NCI-H2029 (cell line): Measurements from ENCODE around the gene HELZ2.

ENCODE experiments used
- DNase-seq: peaks from one replicate; lab custom pipeline; 2025; lab: John Stamatoyannopoulos, UW

Gene HELZ2

DNA sequence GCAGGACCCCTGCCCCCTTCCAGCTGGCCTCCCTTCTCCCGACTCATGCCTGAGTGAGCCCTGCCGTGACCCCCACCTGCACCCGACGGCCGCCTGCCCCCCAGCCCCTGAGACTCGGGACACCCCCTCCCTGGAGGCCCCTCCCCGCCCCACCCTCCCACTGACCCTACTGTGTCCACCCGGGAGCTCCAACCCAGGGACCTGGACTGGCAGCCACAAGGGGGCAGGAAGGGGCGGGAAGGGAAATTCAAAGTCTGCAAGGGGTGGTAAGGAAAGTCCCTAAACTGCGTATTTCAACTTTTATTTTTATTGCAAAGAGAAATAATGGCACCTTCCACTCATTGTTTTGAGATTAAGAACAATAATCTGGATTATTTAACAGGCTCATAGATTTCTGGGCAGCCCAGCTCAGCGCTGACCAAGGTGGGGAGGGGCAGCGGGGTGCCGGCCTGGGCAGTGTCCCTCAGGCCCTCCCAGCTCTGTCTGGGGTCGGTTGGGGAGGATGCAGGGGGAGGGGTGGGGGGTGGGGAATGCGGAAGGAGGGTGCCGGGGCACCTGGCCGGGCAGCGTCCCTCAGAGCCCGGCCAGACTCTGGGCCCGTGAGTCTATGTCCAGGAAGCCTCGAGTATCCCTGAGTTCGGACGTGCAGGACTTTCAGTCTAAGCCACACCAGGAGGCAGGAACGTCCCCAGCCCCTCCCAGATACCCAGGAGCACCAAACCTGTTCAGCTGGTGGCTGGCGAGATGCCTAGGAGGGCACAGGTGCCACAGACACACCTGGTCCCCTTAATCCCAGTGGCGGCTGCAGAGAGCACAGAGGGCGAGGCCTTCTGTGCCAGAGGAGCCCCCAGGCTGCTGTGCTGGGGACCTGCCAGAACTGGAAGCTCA, 35.6 kb downstream of the HELZ2 start:
- peak; percentile 73 for DNase-seq

- peak; percentile 71 for DNase-seq
Measured at GRCh38 chr20:63537525-63538203, 36.4 kb downstream of the HELZ2 start.

GRCh38 chr20:63536997-63537524, 37.0 kb downstream of the HELZ2 start, which contains the start of gene PTK6:
Gene PTK6, minus strand, starts transcription at chr20:63537376. Its CDS starts 62 bp downstream, at chr20:63537314.
- no peak for DNase-seq

DNA sequence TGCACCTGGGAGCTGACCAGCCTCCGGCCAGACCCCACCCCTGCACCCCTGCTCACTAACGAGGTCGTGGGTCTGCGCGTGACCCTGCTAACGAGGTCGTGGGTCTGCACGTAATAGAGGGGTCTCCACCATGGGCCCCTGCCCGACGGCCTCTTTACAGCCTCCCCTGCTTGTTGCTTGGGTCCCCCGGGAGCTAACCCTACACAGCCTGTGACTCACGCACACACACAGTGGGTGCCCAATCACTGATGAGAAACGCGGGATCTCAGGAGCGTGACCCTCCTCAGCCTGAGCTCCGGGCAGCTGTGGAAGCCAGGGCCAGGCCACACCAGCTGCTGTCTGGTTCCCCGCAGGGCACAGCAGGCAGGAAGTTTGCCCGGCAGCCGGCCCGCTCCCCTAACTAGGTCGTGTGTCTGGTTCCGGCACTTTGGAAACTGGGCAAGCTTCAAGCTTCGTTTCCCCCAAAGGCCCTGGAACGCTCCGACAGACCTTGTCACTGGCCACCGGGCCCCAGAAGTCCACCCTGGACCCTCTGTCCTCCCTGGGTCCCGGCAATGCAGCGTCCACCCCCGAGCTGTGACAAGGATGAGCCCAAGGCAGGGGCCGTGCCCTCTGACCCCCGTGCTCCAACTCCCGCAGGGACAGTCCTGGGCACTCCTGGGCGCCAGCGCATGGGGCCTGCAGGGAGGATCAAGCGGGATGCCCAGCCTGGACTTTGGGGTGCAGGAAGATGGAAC, 37.6 kb downstream of the HELZ2 start:
- no peak for DNase-seq

DNA sequence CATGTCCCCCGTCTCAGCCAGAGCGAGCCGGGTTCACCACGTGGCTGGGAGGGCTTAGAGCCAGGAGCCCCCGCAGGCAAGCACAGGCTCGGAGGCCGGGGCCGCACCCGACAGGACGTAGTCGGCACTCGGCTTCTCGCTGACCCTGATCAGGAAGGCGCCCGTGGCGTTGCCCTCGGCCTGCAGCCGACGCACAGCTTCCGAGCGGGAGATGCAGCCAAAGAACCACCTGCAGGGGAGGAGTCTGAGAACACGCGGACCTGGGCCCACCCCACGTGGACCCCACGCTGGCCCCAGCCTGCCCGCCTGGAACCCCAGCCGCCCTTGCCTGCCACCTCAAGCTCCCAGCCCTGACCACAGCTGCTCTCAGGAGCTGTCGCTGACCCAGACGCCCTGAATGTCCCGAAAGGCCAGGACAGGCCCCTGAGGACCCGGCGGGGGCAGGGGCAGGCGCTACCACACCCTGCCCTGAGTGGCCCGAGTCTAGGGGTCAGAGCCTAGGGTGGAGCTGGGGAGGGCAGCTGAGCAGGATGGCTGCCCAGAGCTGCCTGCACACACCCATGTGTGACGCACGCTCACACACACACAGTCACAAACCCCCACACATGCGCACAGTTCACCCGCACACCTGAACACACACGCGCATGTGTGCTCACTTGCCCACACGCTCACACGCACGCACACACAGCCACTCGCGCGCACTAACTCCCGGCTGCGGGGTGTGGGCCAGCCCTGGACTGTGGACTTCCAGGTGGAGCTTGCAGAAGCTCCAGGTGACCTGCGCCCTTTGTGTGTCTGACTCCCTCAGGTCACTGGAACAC, 39.0 kb downstream of the HELZ2 start:
- no peak for DNase-seq

GRCh38 chr20:63534427-63534830, 39.6 kb downstream of the HELZ2 start:
- no peak for DNase-seq

DNA sequence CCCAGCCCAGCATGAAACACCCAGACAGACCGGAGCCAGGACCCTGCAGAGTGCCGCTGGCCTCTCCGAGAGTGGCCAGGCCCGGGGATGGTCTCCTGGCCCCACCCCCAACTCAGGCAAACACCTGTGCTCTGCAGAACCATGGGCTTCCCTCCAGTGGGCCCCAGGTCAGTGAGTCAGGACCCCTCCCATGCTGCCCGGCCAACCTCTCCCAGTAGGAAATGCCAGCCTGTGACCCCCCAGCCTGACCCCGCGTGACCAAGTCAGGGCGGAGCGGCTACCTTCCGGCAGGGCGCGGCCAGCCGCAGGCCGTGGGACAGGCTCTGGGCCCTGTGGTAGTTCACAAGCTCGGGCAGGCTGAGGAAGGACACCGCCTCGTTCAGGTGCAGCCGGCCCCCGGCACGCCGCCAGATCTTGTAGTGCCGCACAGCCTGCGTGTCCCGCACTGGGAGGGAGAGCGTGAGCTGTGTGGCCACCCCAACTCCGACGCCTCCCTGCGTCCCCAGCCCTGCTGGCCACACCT, 40.1 kb downstream of the HELZ2 start:
- no peak for DNase-seq

DNA sequence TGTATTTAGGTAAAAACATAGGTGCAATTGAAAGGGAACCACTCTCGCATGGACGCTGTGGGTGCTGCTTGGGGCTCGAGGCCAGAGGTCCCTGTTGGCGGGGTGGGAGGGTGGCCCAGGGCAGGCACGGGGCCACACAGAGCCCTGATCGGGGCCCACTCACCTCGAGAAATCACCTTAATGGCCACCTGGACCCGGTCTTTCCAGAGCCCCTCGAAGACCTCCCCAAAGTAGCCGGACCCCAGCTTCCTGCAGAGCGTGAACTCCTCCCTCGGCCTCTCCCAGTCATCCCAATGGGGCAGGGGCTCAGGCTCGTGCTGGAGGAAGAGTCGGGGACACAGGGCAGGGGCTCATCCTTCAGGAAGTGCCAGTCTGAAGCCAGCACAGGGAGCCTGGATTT, 40.7 kb downstream of the HELZ2 start:
- DNase-seq: no peak

DNA sequence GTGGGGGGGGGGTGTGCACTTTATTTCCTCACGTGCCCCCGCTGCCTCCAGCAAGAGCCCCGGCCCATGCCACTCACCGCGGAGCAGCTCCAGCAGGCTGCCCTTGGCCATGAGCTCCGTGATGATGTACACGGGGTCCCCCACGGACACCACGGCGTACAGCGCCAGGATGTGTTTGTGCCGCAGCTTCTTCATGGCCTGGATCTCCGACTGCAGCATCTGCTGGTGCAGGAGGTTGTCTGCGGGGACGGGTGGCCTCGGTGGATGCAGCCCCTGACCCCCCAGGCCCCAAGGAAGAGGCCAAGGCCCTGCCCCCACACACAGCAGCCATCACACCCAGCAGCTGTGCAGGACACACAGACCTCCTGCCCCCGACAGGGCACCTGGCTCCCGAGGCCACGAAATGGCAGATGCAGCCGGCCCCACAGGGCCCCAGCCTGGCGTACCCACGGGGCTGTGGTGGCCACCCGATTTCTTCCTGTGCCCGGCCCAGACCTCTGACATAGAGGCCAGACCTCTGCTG, 41.5 kb downstream of the HELZ2 start:
- DNase-seq: no peak

GRCh38 chr20:63531686-63532448, 42.2 kb downstream of the HELZ2 start:
- DNase-seq: no peak

GRCh38 chr20:63530788-63531160, 43.3 kb downstream of the HELZ2 start:
- no peak for DNase-seq

GRCh38 chr20:63529861-63530787, 43.9 kb downstream of the HELZ2 start:
- no peak for DNase-seq

- DNase-seq: no peak
Measured at GRCh38 chr20:63529180-63529860, 44.7 kb downstream of the HELZ2 start.

GRCh38 chr20:63527184-63527583, 46.9 kb downstream of the HELZ2 start:
- DNase-seq: no peak

GRCh38 chr20:63525971-63526370, 48.1 kb downstream of the HELZ2 start:
- DNase-seq: no peak

GRCh38 chr20:63525185-63525584, 48.9 kb downstream of the HELZ2 start:
- no peak for DNase-seq
